Measurements from ENCODE around the gene USP7. TPM values are rescaled to one million over a fixed set of nuclear protein-coding genes. Genes with fewer than 3 reads are reported as not detected.

USP7 gene
- total and polyA plus RNA-seq, 10 of the 15 experiments (the other 5 are each of a cell fraction or from before 2014, with no cell fraction given) = 16.2 to 133 (median 60.5) TPM

GRCh38 chr16:8962393-8963009, 1.2 kb downstream of the USP7 start (continued):
- 0 out of 2 replicates have a peak, but pooled peaks have one; percentile 42 for TF ChIP-seq GATAD2B (conservative IDR thresholded peaks at IDR 0.05; ENCODE audit: low read depth)
- TF ChIP-seq ZNF592 (IDR thresholded peaks at IDR 0.05) = no peak

GRCh38 chr16:8961811-8962390, 1.8 kb downstream of the USP7 start:
- Histone ChIP-seq H4K20me1 (ENCODE audit: control insufficient read depth, insufficient read depth) (peaks cover 22% of the 10 kb centered on the region), H2AFZ (ENCODE audit: control insufficient read depth, low read depth, low read length) (no peak overlapping the region), H3K79me2 (ENCODE audit: control insufficient read depth, insufficient read depth, low read length) (peaks cover 68% of the 10 kb centered on the region), H3K4me2 (ENCODE audit: control insufficient read depth, insufficient read depth) (peak overlapping the region; percentile 89), H3K27me3 (replicated peaks in 1 of 2; ENCODE audit: control insufficient read depth in 2 of 2, insufficient read depth in 2 of 2, low read length in 1 of 2) (no peaks in the 10 kb centered on the region), H3K9me3 (replicated peaks; ENCODE audit: control insufficient read depth, insufficient read depth, low read length) (no peaks in the 10 kb centered on the region), H3K27ac (ENCODE audit: control insufficient read depth, insufficient read depth) (peak overlapping the region; percentile 85), H3K9ac (ENCODE audit: control insufficient read depth, insufficient read depth, low read length) (peak overlapping the region; percentile 82), H3K36me3 (ENCODE audit: control insufficient read depth in 2 of 2, insufficient read depth in 2 of 2, low read length in 1 of 2) (no peaks in the 10 kb centered on the region), H3K4me1 (ENCODE audit: control insufficient read depth, insufficient read depth, low read length) (peaks cover 28% of the 10 kb centered on the region), H3K4me3 (peak overlapping the region; percentile 80)
- ATAC-seq (peak; percentile 2), FAIRE-seq (no peak), DNase-seq (ENCODE audit: low read depth, low spot score) (no peak)
- intact Hi-C loops (cut with micrococcal nuclease; ENCODE audit: unreplicated experiment) (loop anchor here (2.0 to 5.0 kb wide), 5 partner anchors 15 to 170 kb away; partner anchors contain the start of gene HAPSTR1), in situ Hi-C loops (cut with MboI) (no loop called here)
- CTCF ChIA-PET = interaction anchor here (0.9 to 4.4 kb wide), 7 partner anchors 14 to 173 kb away, joined by 3 to 31 read pairs (median 6); no protein-coding TSS in a partner anchor
- SMC1A ChIA-PET (ENCODE audit: uncharacterized antibody, unreplicated experiment) = interaction anchor here (1.2 to 4.6 kb wide), 5 partner anchors 14 to 70 kb away, joined by 3 to 52 read pairs (median 7); no protein-coding TSS in a partner anchor
- TSS peak; percentile 49 for BruUV-seq (replicated peaks)
- WGBS (ENCODE audit: insufficient coverage, insufficient replicate concordance, low lambda C conversion rate, missing lambda C conversion rate) = 13% methylated on average over 15 of the region's 15 CpGs
- POLR2A ChIA-PET = interaction anchor here (1.0 to 1.5 kb wide), 5 partner anchors 13 to 129 kb away, joined by 3 to 6 read pairs (median 3); partner anchors contain the start of gene HAPSTR1
- RAD21 ChIA-PET (ENCODE audit: unreplicated experiment) = interaction anchor here (0.7 to 3.7 kb wide), 4 partner anchors 11 to 47 kb away, joined by 3 to 21 read pairs (median 12); no protein-coding TSS in a partner anchor
- TF ChIP-seq SREBF1 (IDR thresholded peaks at IDR 0.05; ENCODE audit: low read length) = no peak
- no peak for TF ChIP-seq CBX5 (IDR thresholded peaks at IDR 0.05; ENCODE audit: low read depth)
- TF ChIP-seq NKRF (conservative IDR thresholded peaks at IDR 0.05) = no peak
- TF ChIP-seq IRF4 (IDR thresholded peaks at IDR 0.05; ENCODE audit: low read depth, low read length) = no peak
- 0 out of 2 replicates have a peak, but pooled peaks have one; percentile 39 for TF ChIP-seq YY1 (IDR thresholded peaks at IDR 0.05; ENCODE audit: low read depth, low read length)

Measured in GM12878 (cell line).